GM18861 (cell line): ENCODE results near the gene MORN4.
"Not testable (repeated sequence)": the region's sequence is repeated elsewhere in the genome, so short reads cannot be mapped to it uniquely, and the experiment has no call there.

ENCODE experiments used
- ATAC-seq: cut with Tn5 transposase; IDR thresholded peaks from one replicate; pipeline ENCODE4 v1.9.1; 2021; ENCODE audit not compliant: unreplicated experiment

MORN4 gene

GRCh38 chr10:97632949-97633884, at the start of gene MORN4:
Gene MORN4 (minus strand): TSS chr10:97633500. CDS start chr10:97619653, 13,847 bp downstream.
- peak; percentile 95 for ATAC-seq

GRCh38 chr10:97682042-97682441, 48.7 kb upstream of the MORN4 start:
- ATAC-seq, result no peak

- ATAC-seq, result no peak
Observed at GRCh38 chr10:97679594-97679993, 46.3 kb upstream of the MORN4 start.

GRCh38 chr10:97676770-97677581, 43.7 kb upstream of the MORN4 start:
- ATAC-seq, result no peak

GRCh38 chr10:97675222-97675621, 41.9 kb upstream of the MORN4 start:
- ATAC-seq, result no peak

GRCh38 chr10:97673736-97674525, 40.6 kb upstream of the MORN4 start:
- no peak for ATAC-seq

GRCh38 chr10:97669571-97669970, 36.3 kb upstream of the MORN4 start:
- ATAC-seq, result no peak

- no peak for ATAC-seq
Observed at GRCh38 chr10:97667463-97667862, 34.2 kb upstream of the MORN4 start.

- ATAC-seq, result no peak
Observed at GRCh38 chr10:97666992-97667391, 33.7 kb upstream of the MORN4 start.

GRCh38 chr10:97664282-97664850, 31.1 kb upstream of the MORN4 start:
- no peak for ATAC-seq

- no peak for ATAC-seq
Observed at GRCh38 chr10:97659589-97659988, 26.3 kb upstream of the MORN4 start.

- no peak for ATAC-seq
Observed at GRCh38 chr10:97656777-97657176, 23.5 kb upstream of the MORN4 start.

- no peak for ATAC-seq
Observed at GRCh38 chr10:97651773-97652172, 18.5 kb upstream of the MORN4 start.

- ATAC-seq, result no peak
Observed at GRCh38 chr10:97650726-97651125, 17.4 kb upstream of the MORN4 start.

GRCh38 chr10:97649405-97649750, 16.1 kb upstream of the MORN4 start:
- ATAC-seq, result not testable (repeated sequence)

GRCh38 chr10:97648562-97649404, 15.5 kb upstream of the MORN4 start:
- peak; percentile 69 for ATAC-seq

GRCh38 chr10:97647556-97647955, 14.3 kb upstream of the MORN4 start:
- ATAC-seq, result no peak

GRCh38 chr10:97644936-97645335, 11.6 kb upstream of the MORN4 start:
- no peak for ATAC-seq

GRCh38 chr10:97643441-97643985, 10.2 kb upstream of the MORN4 start:
- ATAC-seq, result no peak
